Glutamatergic neuron (in vitro differentiated cells): Measurements from ENCODE around the gene RASSF8. TPM values are rescaled to one million over a fixed set of nuclear protein-coding genes. Genes with fewer than 3 reads are reported as not detected.

Source experiments
- DNase-seq: peaks from one replicate; pipeline ENCODE4 v3.0.0; 2022
- H3K27ac Mint-ChIP-seq: one replicate; pipeline ENCODE4 v1.8.0; 2020; ENCODE audit warnings: mild to moderate bottlenecking, mixed read lengths, inconsistent platforms; ENCODE audit not compliant: unreplicated experiment
- H3K27me3 Mint-ChIP-seq: one replicate; pipeline ENCODE4 v1.8.0; 2020; ENCODE audit warnings: mild to moderate bottlenecking, moderate library complexity, mixed read lengths, inconsistent platforms; ENCODE audit not compliant: unreplicated experiment
- H3K36me3 Mint-ChIP-seq: one replicate; pipeline ENCODE4 v1.8.0; 2020; ENCODE audit warnings: mild to moderate bottlenecking, mixed read lengths, inconsistent platforms; ENCODE audit not compliant: unreplicated experiment
- H3K4me1 Mint-ChIP-seq: one replicate; pipeline ENCODE4 v1.8.0; 2020; ENCODE audit warnings: mild to moderate bottlenecking, low read depth, mixed read lengths, inconsistent platforms; ENCODE audit not compliant: unreplicated experiment
- H3K4me3 Mint-ChIP-seq: one replicate; pipeline ENCODE4 v1.8.0; 2020; ENCODE audit warnings: mild to moderate bottlenecking, mixed read lengths, inconsistent platforms; ENCODE audit not compliant: unreplicated experiment
- H3K9me3 Mint-ChIP-seq: one replicate; pipeline ENCODE4 v1.8.0; 2020; ENCODE audit warnings: mild to moderate bottlenecking, moderate library complexity, mixed read lengths, inconsistent platforms; ENCODE audit not compliant: unreplicated experiment
- CTCF ChIP-seq: fragments of 200-600 bp; sonication (generic); IDR thresholded peaks from one replicate; pipeline ENCODE4 v1.5.0; 2021; ENCODE audit not compliant: partially characterized antibody, unreplicated experiment
- total RNA-seq: library from RNA; stranded (reverse); fragmentation: NEBNext Ultra II Directional; extraction: Animal tissue kit (Norgen Biotek cat#: 25700); gene quantifications from one replicate; pipeline ENCODE4 v1.2.1, GENCODE V29; 2021; ENCODE audit not compliant: unreplicated experiment

RASSF8 gene
- total RNA-seq, 1 donor from 2014 or later = 41.3 TPM

DNA sequence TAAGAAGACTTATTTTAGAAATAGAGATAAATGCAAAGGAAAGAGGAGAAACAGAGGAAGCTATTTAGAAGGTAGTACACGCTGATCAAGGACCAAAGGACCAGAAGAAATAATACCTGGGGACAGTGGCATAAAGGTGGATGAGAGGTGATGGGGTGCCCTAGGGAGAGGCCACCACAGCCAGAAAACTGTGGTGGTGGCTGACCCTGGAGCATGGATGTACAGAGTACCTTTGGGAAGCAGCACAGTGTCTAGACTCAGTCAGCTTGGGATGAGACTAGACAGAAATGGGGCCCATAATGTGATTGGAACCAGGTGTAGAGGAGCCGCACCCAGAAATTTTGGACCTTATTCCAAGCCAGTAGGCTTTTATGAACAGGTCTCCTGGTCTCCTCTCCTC is 17.2 kb downstream of the RASSF8 start:
- Mint-ChIP-seq H3K27ac (no peak overlapping the region), H3K4me1 (peaks cover 23% of the 10 kb centered on the region), H3K27me3 (no peaks in the 10 kb centered on the region), H3K36me3 (no peaks in the 10 kb centered on the region), H3K4me3 (no peak overlapping the region), H3K9me3 (peaks cover 2% of the 10 kb centered on the region)
- TF ChIP-seq CTCF = no peak
- DNase-seq = no peak

DNA sequence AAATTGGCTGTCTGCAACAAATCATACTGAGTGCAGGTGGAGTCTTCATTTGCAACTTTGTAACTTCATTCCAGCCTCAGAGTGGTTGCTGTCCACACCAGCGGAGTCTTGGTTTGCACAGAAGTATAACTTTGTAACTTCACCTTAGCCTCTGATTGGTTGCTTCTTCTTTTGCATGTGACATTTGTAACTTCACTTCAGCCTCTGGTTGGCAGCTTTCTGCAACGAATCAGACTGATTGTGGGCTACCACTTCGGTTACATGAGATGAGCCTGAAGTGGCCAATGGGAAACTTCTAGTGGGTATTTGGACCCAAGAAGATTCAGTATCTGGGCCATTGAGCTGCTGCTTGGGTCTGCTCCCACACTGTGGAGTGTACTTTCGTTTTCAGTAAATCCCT is 17.8 kb downstream of the RASSF8 start:
- peaks cover 20% of the 10 kb centered on the region for H3K4me1 Mint-ChIP-seq
- no peak for TF ChIP-seq CTCF
- H3K36me3 Mint-ChIP-seq = no peaks in the 10 kb centered on the region
- H3K4me3 Mint-ChIP-seq = no peak overlapping the region
- DNase-seq = no peak
- H3K27me3 Mint-ChIP-seq = no peaks in the 10 kb centered on the region
- no peak overlapping the region for H3K27ac Mint-ChIP-seq
- peaks cover 2% of the 10 kb centered on the region for H3K9me3 Mint-ChIP-seq

GRCh38 chr12:25977047-25977446 is 18.6 kb downstream of the RASSF8 start:
- no peak for DNase-seq
- Mint-ChIP-seq H3K27ac (no peak overlapping the region), H3K27me3 (no peaks in the 10 kb centered on the region), H3K36me3 (no peaks in the 10 kb centered on the region), H3K4me1 (peaks cover 20% of the 10 kb centered on the region), H3K9me3 (peaks cover 2% of the 10 kb centered on the region), H3K4me3 (no peak overlapping the region)
- TF ChIP-seq CTCF = no peak

- H3K9me3 Mint-ChIP-seq = peaks cover 2% of the 10 kb centered on the region
- H3K4me1 Mint-ChIP-seq = peaks cover 18% of the 10 kb centered on the region
- no peaks in the 10 kb centered on the region for H3K27me3 Mint-ChIP-seq
- peak overlapping the region; percentile 4 for H3K4me3 Mint-ChIP-seq
- H3K36me3 Mint-ChIP-seq = no peaks in the 10 kb centered on the region
- H3K27ac Mint-ChIP-seq = peak overlapping the region; percentile 40
- DNase-seq = no peak
- TF ChIP-seq CTCF = no peak
Observed at GRCh38 chr12:25979059-25979458, 20.6 kb downstream of the RASSF8 start.

DNA sequence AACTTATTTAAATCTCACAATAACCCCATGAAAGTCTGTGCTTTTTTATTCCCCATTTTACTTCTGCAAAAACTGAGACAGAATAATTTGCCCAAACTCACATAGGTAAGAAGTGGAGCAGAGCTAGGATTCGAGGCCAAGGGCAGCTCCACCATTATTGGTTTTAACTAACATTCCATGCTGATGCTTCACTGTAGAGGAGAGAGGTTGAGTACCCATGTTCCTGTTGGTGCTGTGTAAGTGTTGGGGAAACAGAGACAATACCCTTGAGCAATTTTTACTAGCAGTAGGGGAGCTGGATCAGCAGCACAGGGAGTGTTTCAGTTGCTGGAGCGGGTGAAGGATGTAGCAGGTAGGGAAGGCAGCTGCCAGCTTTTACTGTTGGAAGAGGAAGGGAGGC is 21.1 kb downstream of the RASSF8 start:
- Mint-ChIP-seq H3K36me3 (no peaks in the 10 kb centered on the region), H3K27ac (peak overlapping the region; percentile 30), H3K27me3 (no peaks in the 10 kb centered on the region), H3K4me1 (peaks cover 18% of the 10 kb centered on the region), H3K9me3 (peaks cover 2% of the 10 kb centered on the region), H3K4me3 (peak overlapping the region; percentile 36)
- TF ChIP-seq CTCF = no peak
- no peak for DNase-seq
